IMR-90 (cell line): ENCODE data around the gene PIP4P1. TPM values are rescaled to one million over a fixed set of nuclear protein-coding genes. Genes with fewer than 3 reads are reported as not detected.

Experiments used
- ATAC-seq: fragments of 200-7000 bp; cut with Tn5 transposase; 2 replicates; pipeline ENCODE4 v1.9.1; 2020; ENCODE audit warnings: low read depth, mild to moderate bottlenecking, moderate library complexity
- BruUV-seq: library from RNA; stranded (reverse); fragments of 400-500 nt; replicated peaks from 2 replicates; lab custom pipeline; 2021; lab: Mats Ljungman, UMichigan
- CTCF ChIA-PET: fragments of 300-600 bp; formaldehyde crosslinking; extraction: SDS; loops from one replicate; lab custom pipeline; 2021; ENCODE audit warnings: antibody characterized with exemption; lab: Yijun Ruan, JAX
- POLR2A ChIA-PET: fragments of 300-600 bp; sonication (Branson Sonifier 250); formaldehyde crosslinking; loops from one replicate; lab custom pipeline; 2022; ENCODE audit warnings: antibody characterized with exemption; ENCODE audit not compliant: unreplicated experiment; lab: Charles Lee
- DNase-seq: peaks from one replicate; pipeline ENCODE4 v3.0.0; 2013
- H2AFZ ChIP-seq: replicated peaks from 2 replicates; pipeline ENCODE3; 2013; ENCODE audit warnings: low read length, mild to moderate bottlenecking; ENCODE audit not compliant: poor library complexity
- H2AK5ac ChIP-seq: 2 replicates; pipeline ENCODE4 v1.6.1; 2013; ENCODE audit warnings: low read depth, low read length, inconsistent platforms
- H2AK9ac ChIP-seq: replicated peaks from 2 replicates; pipeline ENCODE3; 2013; ENCODE audit warnings: mild to moderate bottlenecking, low read depth, low read length, moderate library complexity; ENCODE audit not compliant: poor library complexity
- H2BK120ac ChIP-seq: 2 replicates; pipeline ENCODE4 v1.6.1; 2013; ENCODE audit warnings: low read depth, low read length, inconsistent platforms
- H2BK15ac ChIP-seq: 3 replicates; pipeline ENCODE4 v1.6.1; 2013; ENCODE audit warnings: low read depth, low read length, inconsistent platforms
- H2BK20ac ChIP-seq: 2 replicates; pipeline ENCODE4 v1.6.1; 2013; ENCODE audit warnings: low read depth, mild to moderate bottlenecking, inconsistent platforms, low read length, moderate library complexity
- H2BK5ac ChIP-seq: 2 replicates; pipeline ENCODE4 v1.6.1; 2013; ENCODE audit warnings: mild to moderate bottlenecking, low read depth, low read length, inconsistent platforms; ENCODE audit not compliant: poor library complexity, severe bottlenecking
- H3K14ac ChIP-seq: replicated peaks from 2 replicates; pipeline ENCODE4 v1.6.1; 2013; ENCODE audit warnings: low read depth, low read length, inconsistent platforms
- H3K18ac ChIP-seq: 2 replicates; pipeline ENCODE4 v1.6.1; 2013; ENCODE audit warnings: low read depth, low read length, control low read depth
- H3K23ac ChIP-seq: 2 replicates; pipeline ENCODE4 v1.6.1; 2013; ENCODE audit warnings: low read depth, low read length, inconsistent platforms
- H3K27ac ChIP-seq: 2 replicates; pipeline ENCODE4 v1.5.1; 2013; ENCODE audit warnings: mild to moderate bottlenecking, control low read depth, low read length; ENCODE audit not compliant: insufficient read depth
- H3K27me3 ChIP-seq: 2 replicates; pipeline ENCODE4 v1.6.1; 2013; ENCODE audit warnings: low read length; ENCODE audit not compliant: control insufficient read depth, insufficient read depth
- H3K36me3 ChIP-seq: 2 replicates; pipeline ENCODE4 v1.6.1; 2013; ENCODE audit warnings: low read length, mixed read lengths; ENCODE audit not compliant: control insufficient read depth, insufficient read depth
- H3K4ac ChIP-seq: 2 replicates; pipeline ENCODE4 v1.6.1; 2013; ENCODE audit warnings: low read depth, low read length, inconsistent platforms
- H3K4me1 ChIP-seq: 2 replicates; pipeline ENCODE4 v1.6.1; 2013; ENCODE audit warnings: low read length, mixed read lengths; ENCODE audit not compliant: control insufficient read depth, insufficient read depth
- H3K4me2 ChIP-seq: 2 replicates; pipeline ENCODE4 v1.6.1; 2013; ENCODE audit warnings: low read depth, mild to moderate bottlenecking, control low read depth, low read length, moderate library complexity
- H3K4me3 ChIP-seq: 2 replicates; pipeline ENCODE4 v1.5.1; 2013; ENCODE audit warnings: low read depth, mild to moderate bottlenecking, control low read depth, low read length, moderate library complexity; ENCODE audit not compliant: insufficient read depth
- H3K56ac ChIP-seq: 2 replicates; pipeline ENCODE4 v1.6.1; 2013; ENCODE audit warnings: low read length, inconsistent platforms; ENCODE audit not compliant: insufficient read depth; ENCODE audit errors: extremely low read depth
- H3K79me1 ChIP-seq, 2 experiments: 2 replicates each; pipeline ENCODE4 v1.6.1; 2013; ENCODE audit warnings: low read length in 2 of 2, inconsistent platforms in 1 of 2, low read depth in 1 of 2
- H3K9ac ChIP-seq: 2 replicates; pipeline ENCODE4 v1.6.1; 2013; ENCODE audit warnings: low read depth, low read length, control low read depth
- H3K9me1 ChIP-seq: 2 replicates; pipeline ENCODE4 v1.6.1; 2013; ENCODE audit warnings: low read length, inconsistent platforms; ENCODE audit not compliant: insufficient read depth
- H3K9me3 ChIP-seq: 2 replicates; pipeline ENCODE4 v1.6.1; 2013; ENCODE audit warnings: low read length; ENCODE audit not compliant: control insufficient read depth, insufficient read depth
- H4K20me1 ChIP-seq: 2 replicates; pipeline ENCODE4 v1.6.1; 2013; ENCODE audit warnings: low read length, inconsistent platforms; ENCODE audit not compliant: insufficient read depth
- H4K5ac ChIP-seq: 2 replicates; pipeline ENCODE4 v1.6.1; 2013; ENCODE audit warnings: mild to moderate bottlenecking, low read depth, low read length, control low read depth
- H4K8ac ChIP-seq, 2 experiments: 2 replicates each; pipeline ENCODE4 v1.6.1; 2013; ENCODE audit warnings: low read depth in 2 of 2, low read length in 2 of 2, control low read depth in 1 of 2, inconsistent platforms in 1 of 2
- H4K91ac ChIP-seq: 2 replicates; pipeline ENCODE4 v1.6.1; 2013; ENCODE audit warnings: low read depth, low read length, inconsistent platforms; ENCODE audit not compliant: insufficient read depth
- BHLHE40 ChIP-seq: fragments of 150-350 bp; IDR thresholded peaks from 2 replicates; pipeline ENCODE4 v1.6.1; 2016; ENCODE audit warnings: mild to moderate bottlenecking, low read depth, low read length
- CEBPB ChIP-seq: IDR thresholded peaks from 2 replicates; pipeline ENCODE4 v1.6.1; 2012; ENCODE audit warnings: low read depth, low read length, improper control_type of control experiment
- CHD1 ChIP-seq: IDR thresholded peaks from 2 replicates; pipeline ENCODE4 v1.6.1; 2012; ENCODE audit warnings: low read depth, low read length, improper control_type of control experiment
- CTCF ChIP-seq: conservative IDR thresholded peaks from 2 replicates; pipeline ENCODE4 v1.5.1; 2012; ENCODE audit warnings: mild to moderate bottlenecking, low read depth, low read length, improper control_type of control experiment
- ELK1 ChIP-seq: fragments of 150-350 bp; IDR thresholded peaks from 2 replicates; pipeline ENCODE4 v1.6.1; 2016; ENCODE audit warnings: low read depth, mild to moderate bottlenecking, low read length, moderate library complexity, borderline replicate concordance
- FOS ChIP-seq: fragments of 150-350 bp; IDR thresholded peaks from 2 replicates; pipeline ENCODE4 v1.6.1; 2016; ENCODE audit warnings: low read depth, low read length
- MAFK ChIP-seq: IDR thresholded peaks from 2 replicates; pipeline ENCODE4 v1.6.1; 2012; ENCODE audit warnings: low read depth, low read length, improper control_type of control experiment
- MAZ ChIP-seq: IDR thresholded peaks from 2 replicates; pipeline ENCODE4 v1.6.1; 2012; ENCODE audit warnings: low read depth, mild to moderate bottlenecking, low read length, improper control_type of control experiment, moderate library complexity, borderline replicate concordance
- MXI1 ChIP-seq: IDR thresholded peaks from 2 replicates; pipeline ENCODE4 v1.6.1; 2012; ENCODE audit warnings: low read depth, mild to moderate bottlenecking, low read length, moderate library complexity, borderline replicate concordance
- NFE2L2 ChIP-seq: fragments of 150-350 bp; IDR thresholded peaks from 2 replicates; pipeline ENCODE4 v1.6.1; 2016; ENCODE audit warnings: low read depth, mild to moderate bottlenecking, low read length
- POLR2A ChIP-seq: IDR thresholded peaks from 2 replicates; pipeline ENCODE4 v1.6.1; 2012; ENCODE audit warnings: mild to moderate bottlenecking, low read depth, low read length
- RAD21 ChIP-seq: IDR thresholded peaks from 2 replicates; pipeline ENCODE4 v1.6.1; 2012; ENCODE audit warnings: low read length, improper control_type of control experiment
- RCOR1 ChIP-seq: IDR thresholded peaks from 2 replicates; pipeline ENCODE4 v1.6.1; 2012; ENCODE audit warnings: mild to moderate bottlenecking, low read length, improper control_type of control experiment; ENCODE audit not compliant: insufficient replicate concordance
- RFX5 ChIP-seq: IDR thresholded peaks from 2 replicates; pipeline ENCODE4 v1.8.0; 2012; ENCODE audit warnings: low read depth, mild to moderate bottlenecking, low read length, moderate library complexity
- SMC3 ChIP-seq: fragments of 150-350 bp; IDR thresholded peaks from 2 replicates; pipeline ENCODE4 v1.6.1; 2016; ENCODE audit warnings: low read depth, mild to moderate bottlenecking, antibody characterized with exemption, low read length, moderate library complexity
- USF2 ChIP-seq: fragments of 150-350 bp; IDR thresholded peaks from 2 replicates; pipeline ENCODE4 v1.6.1; 2017; ENCODE audit warnings: mild to moderate bottlenecking, antibody characterized with exemption, low read length, low read depth
- WGBS, 2 experiments: methylation state at CpG; one replicate each; pipeline versions ENCODE4 v1.1.5 to v1.1.7; 2013; ENCODE audit warnings: missing lambda C conversion rate in 2 of 2; ENCODE audit not compliant: insufficient read length in 1 of 2; ENCODE audit errors: extremely low coverage in 2 of 2; 5-methylcytosine and 5-hydroxymethylcytosine counted together
- dilution Hi-C: fragments of 300-500 bp; cut with HindIII; formaldehyde crosslinking; loops from one replicate; pipeline ENCODE4 v1.14.3; 2018; ENCODE audit warnings: low sequenced_read_pairs; ENCODE audit not compliant: unreplicated experiment
- in situ Hi-C: fragments of 300-500 bp; cut with MboI; formaldehyde crosslinking; loops from 3 replicates; pipeline ENCODE4 v1.14.3; 2019; ENCODE audit warnings: low sequenced_read_pairs, inconsistent platforms, mixed read lengths
- intact Hi-C: fragments of 100-400 bp; cut with micrococcal nuclease; formaldehyde crosslinking; loops from 2 replicates; pipeline ENCODE4 v1.10.0; 2022
- polyA plus RNA-seq, 3 experiments: library from polyadenylated mRNA; depleted of rRNA; stranded (reverse); fragments of >200 nt; gene quantifications; 2 replicates each; pipeline ENCODE4 v1.2.3, GENCODE V29; 2012; ENCODE audit warnings: low replicate concordance in 1 of 3
- total RNA-seq: library from RNA; depleted of rRNA; stranded (reverse); fragments of >200 nt; gene quantifications from 2 replicates; pipeline ENCODE4 v1.2.3, GENCODE V29; 2012

PIP4P1 gene
- total and polyA plus RNA-seq, 2 of the 4 experiments (the other 2 are of a cell fraction), result 15.2 to 27.8 TPM

GRCh38 chr14:20499881-20500280 is 38.6 kb upstream of the PIP4P1 start:
- POLR2A ChIA-PET, result no interaction called here
- Histone ChIP-seq H2BK15ac (no peak overlapping the region), H4K5ac (no peak overlapping the region), H2AFZ (no peak overlapping the region), H2BK5ac (no peak overlapping the region), H4K8ac (no peak overlapping the region), H4K20me1 (no peaks in the 10 kb centered on the region), H2AK9ac (no peak overlapping the region), H3K9me1 (no peaks in the 10 kb centered on the region), H3K9ac (no peak overlapping the region), H3K9me3 (no peaks in the 10 kb centered on the region), H3K4me1 (no peaks in the 10 kb centered on the region), H3K36me3 (no peaks in the 10 kb centered on the region), H4K91ac (no peak overlapping the region), H3K4ac (no peak overlapping the region), H3K27ac (no peak overlapping the region), H3K4me2 (no peak overlapping the region), H3K56ac (no peak overlapping the region), H2BK20ac (no peak overlapping the region), H3K23ac (no peak overlapping the region), H3K27me3 (no peaks in the 10 kb centered on the region), H3K18ac (no peak overlapping the region), H2AK5ac (no peak overlapping the region), H3K14ac (no peak overlapping the region), H3K79me1 (no peaks in the 10 kb centered on the region), H2BK120ac (no peak overlapping the region), H3K4me3 (no peak overlapping the region)
- CTCF ChIA-PET, result no interaction called here
- intact Hi-C loops, result no loop called here
- dilution Hi-C loops, result no loop called here
- in situ Hi-C loops, result no loop called here
- no peak for TF ChIP-seq USF2
- TF ChIP-seq MAFK, result no peak
- TF ChIP-seq CTCF, result no peak
- no peak for TF ChIP-seq MXI1
- no peak for TF ChIP-seq BHLHE40
- TF ChIP-seq ELK1, result no peak
- TF ChIP-seq RFX5, result no peak
- TF ChIP-seq RAD21, result no peak
- no peak for TF ChIP-seq CHD1
- TF ChIP-seq NFE2L2, result no peak
- TF ChIP-seq CEBPB, result no peak
- TF ChIP-seq POLR2A, result no peak
- TF ChIP-seq RCOR1, result no peak
- no peak for TF ChIP-seq MAZ
- TF ChIP-seq FOS, result no peak
- TF ChIP-seq SMC3, result no peak
- no TSS peak for BruUV-seq
- ATAC-seq (no peak), DNase-seq (no peak)
- WGBS, 2 experiments, result 67% methylated on average over 1 of the region's 5 CpGs; no CpG with 5 or more reads in 1 of the 2 experiments
